ENCODE data around the gene MAGI1.

MAGI1 gene

GRCh38 chr3:66039590-66039887 lies 821 bp upstream of the MAGI1 start:
- DNase-seq (ENCODE audit: low read depth, low spot score): no peak
- peak overlapping the region; percentile 66; the same call in 1 of the 2 replicates for H3K4me3 ChIP-seq (ENCODE audit: low read length)
- H3K36me3 ChIP-seq (ENCODE audit: control insufficient read depth, insufficient read depth, low read length): no peaks in the 10 kb centered on the region
- H3K9me3 ChIP-seq (ENCODE audit: control insufficient read depth, insufficient read depth, low read length): no peaks in the 10 kb centered on the region
- H3K4me1 ChIP-seq (ENCODE audit: control insufficient read depth, insufficient read depth, low read length): peaks cover 5% of the 10 kb centered on the region; the same call in 1 of the 2 replicates
- H3K27ac ChIP-seq (ENCODE audit: low read length): no peak overlapping the region
- H3K27me3 ChIP-seq (ENCODE audit: control insufficient read depth, insufficient read depth, low read length): no peaks in the 10 kb centered on the region
- no CpG with 5 or more reads among the region's 20 CpGs for WGBS (ENCODE audit: insufficient coverage, insufficient read length)

- H3K4me3 ChIP-seq (ENCODE audit: low read length): peak overlapping the region; percentile 83
- DNase-seq (ENCODE audit: low read depth, low spot score): no peak
- no peak overlapping the region for H3K27ac ChIP-seq (ENCODE audit: low read length)
- peaks cover 5% of the 10 kb centered on the region; the same call in 1 of the 2 replicates for H3K4me1 ChIP-seq (ENCODE audit: control insufficient read depth, insufficient read depth, low read length)
- H3K27me3 ChIP-seq (ENCODE audit: control insufficient read depth, insufficient read depth, low read length): no peaks in the 10 kb centered on the region
- WGBS (ENCODE audit: insufficient coverage, insufficient read length): no CpG with 5 or more reads among the region's 25 CpGs
- H3K36me3 ChIP-seq (ENCODE audit: control insufficient read depth, insufficient read depth, low read length): no peaks in the 10 kb centered on the region
- H3K9me3 ChIP-seq (ENCODE audit: control insufficient read depth, insufficient read depth, low read length): no peaks in the 10 kb centered on the region
Measured at GRCh38 chr3:66038384-66038725, 363 bp downstream of the MAGI1 start.

- no peak for DNase-seq (ENCODE audit: low read depth, low spot score)
- WGBS (ENCODE audit: insufficient coverage, insufficient read length): no CpG with 5 or more reads among the region's 31 CpGs
- H3K27ac ChIP-seq (ENCODE audit: low read length): no peak overlapping the region
- H3K36me3 ChIP-seq (ENCODE audit: control insufficient read depth, insufficient read depth, low read length): no peaks in the 10 kb centered on the region
- peak overlapping the region; percentile 83 for H3K4me3 ChIP-seq (ENCODE audit: low read length)
- no peaks in the 10 kb centered on the region for H3K9me3 ChIP-seq (ENCODE audit: control insufficient read depth, insufficient read depth, low read length)
- H3K27me3 ChIP-seq (ENCODE audit: control insufficient read depth, insufficient read depth, low read length): no peaks in the 10 kb centered on the region
- peaks cover 7% of the 10 kb centered on the region; the same call in 1 of the 2 replicates for H3K4me1 ChIP-seq (ENCODE audit: control insufficient read depth, insufficient read depth, low read length)
Measured at GRCh38 chr3:66037986-66038369, 740 bp downstream of the MAGI1 start.

GRCh38 chr3:66037330-66037985 lies 1.3 kb downstream of the MAGI1 start:
- H3K27ac ChIP-seq (ENCODE audit: low read length): no peak overlapping the region
- no CpG with 5 or more reads among the region's 33 CpGs for WGBS (ENCODE audit: insufficient coverage, insufficient read length)
- H3K9me3 ChIP-seq (ENCODE audit: control insufficient read depth, insufficient read depth, low read length): no peaks in the 10 kb centered on the region
- no peaks in the 10 kb centered on the region for H3K36me3 ChIP-seq (ENCODE audit: control insufficient read depth, insufficient read depth, low read length)
- no peaks in the 10 kb centered on the region for H3K27me3 ChIP-seq (ENCODE audit: control insufficient read depth, insufficient read depth, low read length)
- H3K4me3 ChIP-seq (ENCODE audit: low read length): peak overlapping the region; percentile 83
- H3K4me1 ChIP-seq (ENCODE audit: control insufficient read depth, insufficient read depth, low read length): peaks cover 7% of the 10 kb centered on the region; the same call in 1 of the 2 replicates
- DNase-seq (ENCODE audit: low read depth, low spot score): no peak

- no CpG with 5 or more reads among the region's 9 CpGs for WGBS (ENCODE audit: insufficient coverage, insufficient read length)
- Histone ChIP-seq H3K36me3 (ENCODE audit: control insufficient read depth, insufficient read depth, low read length) (no peaks in the 10 kb centered on the region), H3K4me1 (ENCODE audit: control insufficient read depth, insufficient read depth, low read length) (peaks cover 7% of the 10 kb centered on the region; the same call in 1 of the 2 replicates), H3K27ac (ENCODE audit: low read length) (no peak overlapping the region), H3K9me3 (ENCODE audit: control insufficient read depth, insufficient read depth, low read length) (no peaks in the 10 kb centered on the region), H3K4me3 (ENCODE audit: low read length) (peak overlapping the region; percentile 83; the same call in 1 of the 2 replicates), H3K27me3 (ENCODE audit: control insufficient read depth, insufficient read depth, low read length) (no peaks in the 10 kb centered on the region)
- no peak for DNase-seq (ENCODE audit: low read depth, low spot score)
Measured at GRCh38 chr3:66036586-66037148, 2.1 kb downstream of the MAGI1 start.

- Histone ChIP-seq H3K4me3 (ENCODE audit: low read length) (no peak overlapping the region; the same call in 1 of the 2 replicates), H3K36me3 (ENCODE audit: control insufficient read depth, insufficient read depth, low read length) (no peaks in the 10 kb centered on the region), H3K4me1 (ENCODE audit: control insufficient read depth, insufficient read depth, low read length) (peaks cover 7% of the 10 kb centered on the region; the same call in 1 of the 2 replicates), H3K27me3 (ENCODE audit: control insufficient read depth, insufficient read depth, low read length) (no peaks in the 10 kb centered on the region), H3K9me3 (ENCODE audit: control insufficient read depth, insufficient read depth, low read length) (no peaks in the 10 kb centered on the region), H3K27ac (ENCODE audit: low read length) (no peak overlapping the region)
- no peak for DNase-seq (ENCODE audit: low read depth, low spot score)
- no CpG with 5 or more reads among the region's 5 CpGs for WGBS (ENCODE audit: insufficient coverage, insufficient read length)
Measured at GRCh38 chr3:66035763-66036477, 2.8 kb downstream of the MAGI1 start.

GRCh38 chr3:66033241-66034138 lies 5.2 kb downstream of the MAGI1 start:
- H3K36me3 ChIP-seq (ENCODE audit: control insufficient read depth, insufficient read depth, low read length): no peaks in the 10 kb centered on the region
- H3K4me3 ChIP-seq (ENCODE audit: low read length): no peak overlapping the region
- H3K9me3 ChIP-seq (ENCODE audit: control insufficient read depth, insufficient read depth, low read length): no peaks in the 10 kb centered on the region
- DNase-seq (ENCODE audit: low read depth, low spot score): no peak
- WGBS (ENCODE audit: insufficient coverage, insufficient read length): no CpG with 5 or more reads among the region's 3 CpGs
- peaks cover 5% of the 10 kb centered on the region; the same call in 1 of the 2 replicates for H3K4me1 ChIP-seq (ENCODE audit: control insufficient read depth, insufficient read depth, low read length)
- no peak overlapping the region for H3K27ac ChIP-seq (ENCODE audit: low read length)
- no peaks in the 10 kb centered on the region for H3K27me3 ChIP-seq (ENCODE audit: control insufficient read depth, insufficient read depth, low read length)

GRCh38 chr3:66031102-66031698 lies 7.5 kb downstream of the MAGI1 start:
- Histone ChIP-seq H3K9me3 (ENCODE audit: control insufficient read depth, insufficient read depth, low read length) (no peaks in the 10 kb centered on the region), H3K4me3 (ENCODE audit: low read length) (no peak overlapping the region), H3K36me3 (ENCODE audit: control insufficient read depth, insufficient read depth, low read length) (no peaks in the 10 kb centered on the region), H3K27me3 (ENCODE audit: control insufficient read depth, insufficient read depth, low read length) (no peaks in the 10 kb centered on the region), H3K4me1 (ENCODE audit: control insufficient read depth, insufficient read depth, low read length) (peaks cover 5% of the 10 kb centered on the region; the same call in 1 of the 2 replicates), H3K27ac (ENCODE audit: low read length) (no peak overlapping the region)
- WGBS (ENCODE audit: insufficient coverage, insufficient read length): no CpG with 5 or more reads among the region's 6 CpGs
- DNase-seq (ENCODE audit: low read depth, low spot score): no peak

GRCh38 chr3:66029443-66029842 lies 9.3 kb downstream of the MAGI1 start:
- no peak for DNase-seq (ENCODE audit: low read depth, low spot score)
- no peak overlapping the region for H3K27ac ChIP-seq (ENCODE audit: low read length)
- H3K36me3 ChIP-seq (ENCODE audit: control insufficient read depth, insufficient read depth, low read length): no peaks in the 10 kb centered on the region

GRCh38 chr3:66029014-66029413 lies 9.7 kb downstream of the MAGI1 start:
- H3K36me3 ChIP-seq (ENCODE audit: control insufficient read depth, insufficient read depth, low read length): no peaks in the 10 kb centered on the region
- WGBS (ENCODE audit: insufficient coverage, insufficient read length): no CpG with 5 or more reads among the region's 5 CpGs
- no peak for DNase-seq (ENCODE audit: low read depth, low spot score)

More at GRCh38 chr3:66029443-66029842, 9.3 kb downstream of the MAGI1 start:
- Histone ChIP-seq H3K9me3 (ENCODE audit: control insufficient read depth, insufficient read depth, low read length) (no peaks in the 10 kb centered on the region), H3K4me1 (ENCODE audit: control insufficient read depth, insufficient read depth, low read length) (peaks cover 2% of the 10 kb centered on the region; the same call in 1 of the 2 replicates), H3K27me3 (ENCODE audit: control insufficient read depth, insufficient read depth, low read length) (no peaks in the 10 kb centered on the region), H3K4me3 (ENCODE audit: low read length) (no peak overlapping the region)

More at GRCh38 chr3:66029014-66029413, 9.7 kb downstream of the MAGI1 start:
- Histone ChIP-seq H3K27me3 (ENCODE audit: control insufficient read depth, insufficient read depth, low read length) (no peaks in the 10 kb centered on the region), H3K4me1 (ENCODE audit: control insufficient read depth, insufficient read depth, low read length) (peaks cover 2% of the 10 kb centered on the region; the same call in 1 of the 2 replicates), H3K4me3 (ENCODE audit: low read length) (no peak overlapping the region), H3K27ac (ENCODE audit: low read length) (no peak overlapping the region), H3K9me3 (ENCODE audit: control insufficient read depth, insufficient read depth, low read length) (no peaks in the 10 kb centered on the region)

All from iPS DF 6.9 (cell line).